Prostate gland (tissue), 2 donors: ENCODE results near the gene SUGCT. TPM values are rescaled to one million over a fixed set of nuclear protein-coding genes. Genes with fewer than 3 reads are reported as not detected.

ENCODE experiments used
- DNase-seq: peaks from one replicate; pipeline ENCODE4 v3.0.0-alpha.2; 2019; ENCODE audit warnings: low spot score
- H3K27ac ChIP-seq, 2 donors: fragments of 200-600 bp; sonication (generic); 2 replicates each; pipeline ENCODE4 v1.5.1; 2017 to 2019
- H3K27me3 ChIP-seq: fragments of 200-600 bp; sonication (generic); replicated peaks from 2 replicates; pipeline ENCODE4 v1.5.1; 2019; ENCODE audit not compliant: insufficient read depth
- H3K36me3 ChIP-seq, 2 donors: fragments of 200-600 bp; sonication (generic); 1 replicate in 1 of 2; 2 replicates in 1 of 2; pipeline versions ENCODE4 v1.5.1 to v1.8.1; 2017 to 2019
- H3K4me1 ChIP-seq: fragments of 200-600 bp; sonication (generic); replicated peaks from 2 replicates; pipeline ENCODE4 v1.5.1; 2019
- H3K4me3 ChIP-seq, 2 donors: fragments of 200-600 bp; sonication (generic); 2 replicates each; pipeline ENCODE4 v1.5.1; 2017 to 2019
- H3K9me3 ChIP-seq: fragments of 200-600 bp; sonication (generic); 2 replicates; pipeline ENCODE4 v1.5.1; 2017
- POLR2A ChIP-seq: fragments of 450-650 bp; IDR thresholded peaks from one replicate; pipeline ENCODE4 v1.6.1; 2016; ENCODE audit warnings: antibody characterized with exemption, mild to moderate bottlenecking
- POLR2AphosphoS5 ChIP-seq: sonication (generic); formaldehyde crosslinking; IDR thresholded peaks from one replicate; pipeline ENCODE4 v1.6.1; 2017; ENCODE audit warnings: antibody characterized with exemption
- WGBS: methylation state at CpG from one replicate; pipeline ENCODE4 v1.1.5; 2018; 5-methylcytosine and 5-hydroxymethylcytosine counted together
- intact Hi-C: fragments of 100-400 bp; cut with DNase I; formaldehyde crosslinking; loops from one replicate; pipeline ENCODE4 v1.14.2; 2022
- total RNA-seq, 2 donors: library from RNA; depleted of rRNA; stranded (reverse); fragments of >200 nt; gene quantifications; one replicate each; pipeline ENCODE4 v1.1.0, GENCODE V29; 2016
- TF ChIP-seq, protein P1 (sequence below), 4 experiments: fragments of 200-600 bp in 2 of 4; fragments of 450-650 bp in 2 of 4; sonication (generic) in 2 of 4; IDR thresholded peaks; 1 replicate in 3 of 4; 2 replicates in 1 of 4; pipeline ENCODE4 v1.5.1; 2016 to 2019; ENCODE audit warnings: antibody characterized with exemption in 4 of 4, mild to moderate bottlenecking in 2 of 4, moderate library complexity in 2 of 4

SUGCT gene
- total RNA-seq, 2 donors from 2014 or later = 2.2 to 3.2 TPM

DNA sequence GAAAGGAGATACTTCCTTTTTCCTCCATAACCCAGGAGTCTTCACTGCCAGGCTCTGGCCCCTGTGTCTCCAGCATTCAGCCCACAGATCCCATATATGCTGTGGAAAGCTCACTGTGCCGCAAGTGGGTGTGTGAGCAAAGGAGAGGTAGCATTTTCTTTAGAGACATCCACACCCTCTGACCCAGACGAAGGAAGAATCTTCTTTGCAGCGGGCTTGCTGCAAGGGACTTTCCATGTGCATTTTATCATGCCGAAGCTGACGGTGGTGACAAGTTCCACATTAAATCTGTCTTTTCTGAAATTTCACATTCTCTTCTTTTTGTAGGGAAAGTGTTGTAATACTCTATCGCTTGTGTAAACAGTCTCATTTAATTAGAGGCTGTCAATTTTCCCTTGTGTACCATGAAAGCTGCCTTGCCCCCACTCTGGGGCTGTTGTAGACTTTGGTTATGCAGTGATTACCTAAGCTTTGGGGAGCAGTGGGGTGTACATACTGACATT is 409.5 kb downstream of the SUGCT start:
- WGBS = 26% methylated on average over 6 of the region's 6 CpGs
- Histone ChIP-seq H3K9me3 (no peaks in the 10 kb centered on the region), H3K4me3 (no peak overlapping the region), H3K27ac (no peak overlapping the region), H3K4me1 (no peaks in the 10 kb centered on the region), H3K36me3 (no peaks in the 10 kb centered on the region), H3K27me3 (no peaks in the 10 kb centered on the region)
- TF ChIP-seq, protein P1, sequence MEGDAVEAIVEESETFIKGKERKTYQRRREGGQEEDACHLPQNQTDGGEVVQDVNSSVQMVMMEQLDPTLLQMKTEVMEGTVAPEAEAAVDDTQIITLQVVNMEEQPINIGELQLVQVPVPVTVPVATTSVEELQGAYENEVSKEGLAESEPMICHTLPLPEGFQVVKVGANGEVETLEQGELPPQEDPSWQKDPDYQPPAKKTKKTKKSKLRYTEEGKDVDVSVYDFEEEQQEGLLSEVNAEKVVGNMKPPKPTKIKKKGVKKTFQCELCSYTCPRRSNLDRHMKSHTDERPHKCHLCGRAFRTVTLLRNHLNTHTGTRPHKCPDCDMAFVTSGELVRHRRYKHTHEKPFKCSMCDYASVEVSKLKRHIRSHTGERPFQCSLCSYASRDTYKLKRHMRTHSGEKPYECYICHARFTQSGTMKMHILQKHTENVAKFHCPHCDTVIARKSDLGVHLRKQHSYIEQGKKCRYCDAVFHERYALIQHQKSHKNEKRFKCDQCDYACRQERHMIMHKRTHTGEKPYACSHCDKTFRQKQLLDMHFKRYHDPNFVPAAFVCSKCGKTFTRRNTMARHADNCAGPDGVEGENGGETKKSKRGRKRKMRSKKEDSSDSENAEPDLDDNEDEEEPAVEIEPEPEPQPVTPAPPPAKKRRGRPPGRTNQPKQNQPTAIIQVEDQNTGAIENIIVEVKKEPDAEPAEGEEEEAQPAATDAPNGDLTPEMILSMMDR (IDR thresholded peaks at IDR 0.05) = no peak
- no peak for TF ChIP-seq POLR2A
- TF ChIP-seq POLR2AphosphoS5 = no peak
- intact Hi-C loops = no loop called here
- no peak for DNase-seq

DNA sequence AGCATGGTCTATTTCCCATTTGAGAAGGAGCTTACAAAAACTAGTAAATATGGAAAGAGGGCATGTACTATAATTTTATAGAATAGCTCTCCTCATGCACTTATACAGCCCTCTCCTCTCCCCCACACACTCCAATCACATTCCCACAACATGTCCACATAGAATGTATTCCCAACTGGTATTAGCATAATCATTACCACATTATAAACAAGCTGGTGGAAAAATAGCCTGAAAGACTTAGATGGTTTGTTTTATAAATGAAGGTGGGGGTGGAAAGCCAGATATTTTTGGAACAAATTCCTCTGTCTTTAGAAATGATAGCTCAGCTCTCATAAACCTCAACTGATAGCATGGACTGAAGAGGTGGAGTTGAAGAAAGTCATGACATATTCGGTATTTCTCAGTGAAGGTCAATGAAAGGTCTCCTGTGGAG is 410.1 kb downstream of the SUGCT start:
- H3K27ac ChIP-seq = no peak overlapping the region
- H3K4me1 ChIP-seq = no peaks in the 10 kb centered on the region
- no peak overlapping the region for H3K4me3 ChIP-seq
- no peaks in the 10 kb centered on the region for H3K9me3 ChIP-seq
- DNase-seq = no peak
- TF ChIP-seq, protein P1 (IDR thresholded peaks at IDR 0.05) = no peak
- TF ChIP-seq POLR2AphosphoS5 = no peak
- TF ChIP-seq POLR2A = no peak
- H3K36me3 ChIP-seq = no peaks in the 10 kb centered on the region
- intact Hi-C loops = no loop called here
- 23% methylated on average over 1 of the region's 1 CpG for WGBS
- no peaks in the 10 kb centered on the region for H3K27me3 ChIP-seq

DNA sequence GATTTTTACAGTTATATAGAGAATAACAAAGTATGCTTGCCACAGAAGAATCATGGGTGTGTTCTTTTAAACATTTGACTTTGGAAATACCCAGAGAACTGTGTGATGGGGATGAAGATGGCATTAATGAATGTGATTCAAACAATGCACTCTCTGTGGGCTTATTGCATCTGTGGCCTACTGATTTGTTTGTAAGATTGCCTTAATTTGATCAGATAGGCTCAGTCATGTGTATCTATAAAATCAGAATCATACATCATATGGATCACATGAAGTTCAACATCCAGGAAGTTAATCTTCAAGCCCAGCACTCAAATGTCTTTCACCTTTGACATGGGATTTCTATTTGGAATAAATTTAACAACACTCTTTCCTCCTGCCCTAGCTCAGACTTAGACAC is 410.9 kb downstream of the SUGCT start:
- no peaks in the 10 kb centered on the region for H3K9me3 ChIP-seq
- H3K27me3 ChIP-seq = no peaks in the 10 kb centered on the region
- DNase-seq = no peak
- no peaks in the 10 kb centered on the region for H3K36me3 ChIP-seq
- H3K27ac ChIP-seq = no peak overlapping the region
- intact Hi-C loops = no loop called here
- H3K4me3 ChIP-seq = no peak overlapping the region
- TF ChIP-seq, protein P1 (IDR thresholded peaks at IDR 0.05) = no peak
- TF ChIP-seq POLR2A (no peak), POLR2AphosphoS5 (no peak)
- no peaks in the 10 kb centered on the region for H3K4me1 ChIP-seq

DNA sequence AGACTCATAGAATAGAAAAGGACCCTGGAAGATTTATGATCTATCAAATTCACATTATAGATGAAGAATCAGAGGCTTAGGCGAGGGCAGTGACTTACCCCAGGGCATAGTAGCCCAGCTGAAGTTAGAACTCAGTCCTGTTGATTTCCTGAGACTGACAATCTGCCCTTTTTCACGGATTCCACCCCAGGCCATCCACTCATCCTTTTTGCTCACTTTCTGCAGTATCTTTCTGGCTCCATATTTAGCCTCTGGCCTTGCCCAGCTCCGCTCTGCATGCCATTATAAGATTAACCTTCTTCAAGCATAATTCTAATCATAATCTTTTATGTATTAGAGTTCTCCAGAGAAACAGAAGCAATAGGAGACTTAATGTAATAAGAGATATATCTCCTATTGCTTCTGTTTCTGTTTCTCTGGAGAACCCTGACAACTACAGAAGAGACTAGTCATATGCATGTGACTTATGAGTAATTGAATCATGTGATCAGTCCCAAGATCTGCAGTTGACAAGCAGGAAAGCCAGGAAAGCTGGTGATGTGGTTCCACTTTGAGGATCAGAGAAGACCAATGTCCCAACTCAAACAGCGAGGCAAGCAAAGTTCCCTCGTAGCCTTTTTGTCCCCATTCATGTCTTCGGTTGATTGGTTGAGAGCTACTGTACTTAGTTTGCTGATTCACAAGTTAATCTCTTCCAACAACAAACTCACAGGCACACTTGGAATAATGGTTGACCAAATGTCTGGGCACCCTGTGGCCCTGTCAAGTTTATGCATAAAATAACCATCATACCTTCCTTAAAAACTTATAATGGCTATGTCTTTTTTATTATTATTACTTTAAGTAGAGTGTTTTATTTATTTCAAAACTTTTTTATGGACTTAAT is 412.1 kb downstream of the SUGCT start:
- H3K4me1 ChIP-seq = no peaks in the 10 kb centered on the region
- WGBS = 91% methylated on average over 6 of the region's 6 CpGs
- H3K9me3 ChIP-seq = no peaks in the 10 kb centered on the region
- no peak overlapping the region for H3K27ac ChIP-seq
- TF ChIP-seq POLR2A (no peak), POLR2AphosphoS5 (no peak)
- TF ChIP-seq, protein P1 (IDR thresholded peaks at IDR 0.05) = no peak
- H3K4me3 ChIP-seq = no peak overlapping the region
- no peak for DNase-seq
- H3K36me3 ChIP-seq = no peaks in the 10 kb centered on the region
- intact Hi-C loops = no loop called here
- H3K27me3 ChIP-seq = no peaks in the 10 kb centered on the region
